ENCODE data around the gene PRSS33.

Gene PRSS33

DNA sequence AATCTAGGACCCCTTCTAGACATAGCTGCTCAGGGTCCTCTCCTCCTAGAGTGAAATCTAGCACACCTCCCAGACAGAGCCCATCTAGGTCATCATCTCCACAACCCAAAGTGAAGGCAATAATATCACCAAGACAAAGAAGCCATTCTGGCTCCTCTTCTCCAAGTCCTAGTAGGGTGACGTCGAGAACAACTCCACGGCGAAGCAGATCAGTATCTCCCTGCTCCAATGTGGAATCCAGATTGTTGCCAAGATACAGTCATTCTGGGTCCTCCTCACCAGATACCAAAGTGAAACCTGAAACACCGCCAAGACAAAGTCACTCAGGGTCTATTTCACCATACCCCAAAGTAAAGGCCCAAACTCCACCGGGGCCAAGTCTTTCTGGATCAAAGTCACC lies 24.2 kb downstream of the PRSS33 start:
- no peak for FAIRE-seq
- no peak for DNase-seq (ENCODE audit: low spot score)

DNA sequence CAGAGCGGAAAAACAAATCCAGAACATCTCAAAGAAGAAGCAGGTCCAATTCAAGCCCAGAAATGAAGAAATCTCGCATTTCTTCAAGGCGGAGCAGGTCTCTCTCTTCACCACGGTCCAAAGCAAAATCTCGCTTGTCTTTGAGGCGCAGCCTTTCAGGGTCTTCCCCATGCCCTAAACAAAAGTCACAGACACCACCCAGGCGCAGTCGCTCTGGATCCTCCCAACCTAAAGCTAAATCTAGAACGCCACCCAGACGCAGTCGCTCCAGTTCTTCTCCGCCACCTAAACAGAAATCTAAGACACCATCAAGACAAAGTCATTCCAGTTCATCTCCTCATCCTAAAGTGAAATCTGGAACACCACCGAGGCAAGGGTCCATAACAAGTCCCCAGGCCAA lies 24.6 kb downstream of the PRSS33 start:
- FAIRE-seq = no peak
- no peak for DNase-seq (ENCODE audit: low spot score)

DNA sequence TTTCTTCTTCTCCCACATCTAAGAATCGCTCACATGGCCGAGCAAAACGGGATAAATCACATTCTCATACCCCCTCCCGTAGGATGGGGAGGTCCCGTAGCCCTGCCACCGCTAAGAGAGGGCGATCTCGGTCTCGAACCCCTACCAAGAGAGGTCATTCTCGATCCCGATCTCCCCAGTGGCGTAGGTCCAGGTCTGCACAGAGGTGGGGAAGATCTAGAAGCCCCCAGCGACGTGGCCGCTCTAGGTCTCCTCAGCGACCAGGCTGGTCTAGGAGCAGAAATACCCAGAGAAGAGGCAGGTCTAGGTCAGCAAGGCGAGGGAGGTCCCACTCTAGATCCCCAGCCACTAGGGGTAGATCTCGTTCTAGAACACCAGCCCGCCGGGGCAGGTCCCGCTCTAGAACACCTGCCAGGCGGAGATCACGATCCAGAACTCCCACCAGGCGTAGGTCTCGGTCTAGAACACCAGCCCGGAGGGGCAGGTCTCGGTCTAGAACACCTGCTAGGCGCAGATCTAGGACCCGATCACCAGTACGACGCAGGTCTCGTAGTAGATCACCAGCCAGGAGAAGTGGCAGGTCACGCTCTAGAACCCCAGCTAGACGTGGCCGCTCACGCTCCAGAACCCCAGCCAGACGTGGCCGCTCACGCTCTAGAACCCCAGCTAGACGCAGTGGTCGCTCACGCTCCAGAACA lies 25.3 kb downstream of the PRSS33 start:
- DNase-seq (ENCODE audit: low spot score) (no peak), FAIRE-seq (no peak)

DNA sequence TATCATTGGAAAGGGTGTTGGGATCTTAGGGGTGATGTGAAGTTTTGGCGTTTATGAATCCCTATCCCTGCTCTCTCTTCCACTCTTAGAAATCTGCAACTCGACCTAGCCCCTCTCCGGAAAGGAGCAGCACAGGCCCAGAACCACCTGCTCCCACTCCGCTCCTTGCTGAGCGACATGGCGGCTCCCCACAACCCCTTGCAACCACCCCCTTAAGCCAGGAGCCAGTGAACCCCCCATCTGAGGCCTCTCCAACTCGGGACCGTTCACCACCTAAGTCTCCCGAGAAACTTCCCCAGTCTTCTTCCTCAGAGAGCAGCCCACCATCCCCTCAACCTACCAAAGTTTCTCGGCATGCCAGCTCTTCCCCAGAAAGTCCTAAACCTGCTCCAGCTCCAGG lies 25.9 kb downstream of the PRSS33 start:
- DNase-seq (ENCODE audit: low spot score) (no peak), FAIRE-seq (no peak)

DNA sequence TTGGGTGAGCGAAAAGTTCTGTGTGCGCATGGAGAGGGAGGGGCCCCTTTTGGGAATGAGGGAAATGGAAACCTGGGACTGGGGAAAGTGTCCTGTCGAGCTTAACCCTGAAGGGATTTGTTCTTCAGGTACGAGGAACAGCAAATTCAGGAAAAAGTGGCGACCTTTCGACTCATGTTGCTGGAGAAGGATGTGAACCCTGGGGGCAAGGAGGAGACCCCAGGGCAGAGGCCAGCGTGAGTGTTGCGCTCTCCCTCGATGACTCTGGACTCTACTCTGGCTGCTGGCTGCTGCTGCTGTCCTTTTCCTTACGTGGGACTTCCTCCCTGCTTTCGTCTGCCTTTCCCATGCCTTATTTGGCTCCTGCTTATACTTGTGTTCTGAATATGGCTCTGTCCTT lies 30.0 kb downstream of the PRSS33 start:
- no peak for FAIRE-seq
- no peak for DNase-seq (ENCODE audit: low spot score)

DNA sequence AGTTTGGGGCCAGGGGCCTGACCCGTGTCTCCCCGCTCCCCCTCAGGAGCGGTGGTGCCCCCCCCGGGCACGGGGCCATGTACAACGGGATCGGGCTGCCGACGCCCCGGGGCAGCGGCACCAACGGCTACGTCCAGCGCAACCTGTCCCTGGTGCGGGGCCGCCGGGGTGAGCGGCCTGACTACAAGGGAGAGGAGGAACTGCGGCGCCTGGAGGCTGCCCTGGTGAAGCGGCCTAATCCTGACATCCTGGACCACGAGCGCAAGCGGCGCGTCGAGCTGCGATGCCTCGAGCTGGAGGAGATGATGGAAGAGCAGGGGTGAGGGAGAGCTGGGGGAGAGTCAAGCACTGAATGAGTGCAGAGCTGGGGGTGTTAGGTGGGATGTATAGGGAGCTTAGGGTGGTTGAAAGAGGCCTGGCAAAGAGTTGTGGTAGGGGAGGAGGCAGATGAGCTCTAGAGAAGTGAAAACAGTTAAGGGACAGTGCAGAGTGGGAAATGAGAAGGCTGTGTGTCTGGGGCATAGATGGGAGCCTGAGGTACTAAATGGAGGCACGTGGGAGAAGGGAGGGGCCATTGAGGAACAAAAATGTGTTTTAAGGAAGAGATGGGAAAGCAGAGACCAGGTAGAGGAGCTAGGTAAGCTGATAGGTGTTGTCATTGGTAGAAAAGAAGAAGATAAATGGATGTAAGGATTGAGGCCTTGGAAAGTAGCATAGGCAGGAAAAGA lies 30.9 kb downstream of the PRSS33 start:
- FAIRE-seq = no peak

DNA sequence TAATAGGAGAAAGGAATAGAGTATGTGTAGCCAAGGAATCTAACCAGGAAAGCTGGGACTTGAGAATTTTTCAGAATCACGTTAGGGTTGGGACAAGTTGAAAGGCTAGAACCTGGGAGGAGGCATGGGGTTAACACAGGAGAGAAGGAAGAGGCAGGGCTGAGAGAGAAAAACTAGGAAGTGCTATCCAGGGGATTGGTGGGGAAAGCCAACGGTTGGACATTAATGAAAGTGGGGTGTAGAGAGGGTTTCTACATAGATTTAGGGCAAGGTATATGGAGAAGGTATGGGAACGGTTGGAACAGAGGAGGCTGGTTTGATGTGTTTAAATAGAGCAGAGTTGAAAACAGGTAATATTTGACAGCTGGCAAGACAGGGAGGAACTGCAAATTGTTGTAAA lies 32.2 kb downstream of the PRSS33 start:
- FAIRE-seq = no peak

More for the DNA sequence above, 30.9 kb downstream of the PRSS33 start:
- no peak for DNase-seq (ENCODE audit: low spot score)

DNA sequence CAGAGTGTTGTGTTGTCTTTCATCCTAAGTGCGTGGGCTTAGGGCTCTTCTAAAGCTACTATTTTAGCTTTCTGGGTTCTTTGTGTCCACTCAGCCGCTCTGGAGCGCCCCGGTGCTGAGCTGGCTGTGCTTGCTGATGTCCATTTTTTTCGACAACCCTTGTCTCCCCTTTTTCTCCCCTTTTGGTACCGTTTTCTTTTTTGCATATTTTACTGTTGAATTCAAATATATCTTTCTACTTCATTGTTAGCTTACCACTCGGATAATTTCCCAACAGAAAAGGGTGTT lies 33.7 kb downstream of the PRSS33 start:
- no peak for FAIRE-seq
- DNase-seq (ENCODE audit: low spot score) = no peak

More for the DNA sequence above, 32.2 kb downstream of the PRSS33 start:
- no peak for DNase-seq (ENCODE audit: low spot score)

DNA sequence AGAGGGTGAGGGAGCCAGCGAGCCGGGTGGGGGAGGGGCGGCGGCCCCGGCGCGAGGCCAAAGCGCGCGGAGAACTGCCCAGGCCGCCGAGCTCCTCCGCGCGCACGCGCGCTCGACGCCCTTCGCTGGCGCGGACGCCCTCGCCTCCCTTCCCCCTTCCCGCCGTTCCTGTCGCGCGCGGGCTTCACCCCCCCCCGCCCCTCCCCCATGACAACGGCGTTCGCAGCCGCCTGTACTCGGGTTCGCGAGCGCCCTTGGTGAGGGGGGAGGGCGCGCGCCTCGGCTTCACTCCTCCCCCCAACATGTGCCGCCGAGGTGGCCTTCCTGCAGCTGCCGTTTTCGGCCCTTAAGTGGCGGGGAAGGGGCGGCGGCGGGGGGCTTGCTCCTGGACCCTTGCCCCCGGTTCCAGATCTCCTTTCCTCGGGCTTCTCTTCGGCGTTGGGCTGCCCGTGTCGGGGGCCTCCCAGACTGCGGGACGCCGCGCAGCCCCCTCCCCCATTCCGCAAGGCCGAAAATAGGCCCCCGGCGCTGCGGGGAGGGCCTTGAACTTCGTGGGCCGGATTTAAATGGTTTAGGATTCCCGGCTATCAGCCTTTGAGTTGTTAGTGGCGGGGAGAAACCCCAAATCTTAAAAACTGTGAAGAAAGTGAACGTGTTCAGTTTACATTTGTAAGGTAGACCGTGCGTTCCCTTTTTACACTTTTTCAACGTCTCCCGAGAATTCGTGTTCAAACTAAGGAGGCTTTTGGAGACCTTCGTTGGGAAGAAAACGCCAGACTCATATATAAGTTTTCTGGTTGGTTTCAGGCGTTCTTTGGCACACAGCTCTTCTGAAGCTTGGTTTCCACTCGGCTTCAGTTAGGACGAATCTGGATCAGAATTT lies 34.3 kb downstream of the PRSS33 start:
- FAIRE-seq (no peak), DNase-seq (ENCODE audit: low spot score) (peak; percentile 91)

DNA sequence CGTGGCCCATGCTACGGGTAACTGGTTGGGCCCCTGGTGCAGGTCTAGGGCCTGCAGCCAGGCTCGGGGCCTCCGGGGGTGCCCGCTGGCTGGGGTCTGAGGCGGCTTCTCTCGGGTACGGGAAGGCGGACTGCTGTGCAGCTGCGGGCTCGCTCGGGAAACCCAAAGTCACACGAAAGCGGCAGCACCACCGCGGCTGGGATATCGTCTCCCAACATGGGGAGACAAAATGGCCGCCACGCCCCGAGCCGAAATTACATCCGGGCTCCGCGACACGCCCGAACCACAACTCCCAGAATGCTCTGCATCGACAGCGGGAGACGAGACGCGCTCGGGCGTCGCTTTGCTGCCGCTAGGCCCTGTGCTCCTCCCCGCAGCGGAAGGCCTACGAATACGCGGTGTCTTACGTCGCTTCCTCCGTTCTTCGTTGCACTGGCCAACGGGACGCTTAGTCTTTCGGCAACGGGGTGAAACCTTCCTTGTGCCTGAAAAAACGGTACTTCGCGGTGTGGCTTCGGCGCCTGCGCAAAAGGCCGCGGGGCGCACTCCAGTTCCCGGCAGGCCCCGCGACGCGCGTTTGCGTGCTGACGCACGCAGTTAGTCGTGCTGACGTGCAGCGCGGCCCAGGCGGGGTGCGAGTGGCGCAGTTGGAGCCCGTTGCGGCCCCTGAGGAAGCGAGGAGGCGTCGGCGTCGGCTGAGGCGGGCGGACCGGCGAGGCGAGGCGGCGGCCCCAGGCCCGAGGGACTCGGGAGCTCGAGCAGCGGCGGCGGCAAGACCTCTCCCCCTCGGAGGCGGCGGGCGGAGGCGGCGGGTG lies 35.1 kb downstream of the PRSS33 start, which contains the start of gene SRRM2:
SRRM2 (plus strand) TSS at position 604 of the 815 bp plus-strand sequence. CDS start 3,727 bp downstream, outside the sequence.
- DNase-seq (ENCODE audit: low spot score) (peak; percentile 97), FAIRE-seq (no peak)

DNA sequence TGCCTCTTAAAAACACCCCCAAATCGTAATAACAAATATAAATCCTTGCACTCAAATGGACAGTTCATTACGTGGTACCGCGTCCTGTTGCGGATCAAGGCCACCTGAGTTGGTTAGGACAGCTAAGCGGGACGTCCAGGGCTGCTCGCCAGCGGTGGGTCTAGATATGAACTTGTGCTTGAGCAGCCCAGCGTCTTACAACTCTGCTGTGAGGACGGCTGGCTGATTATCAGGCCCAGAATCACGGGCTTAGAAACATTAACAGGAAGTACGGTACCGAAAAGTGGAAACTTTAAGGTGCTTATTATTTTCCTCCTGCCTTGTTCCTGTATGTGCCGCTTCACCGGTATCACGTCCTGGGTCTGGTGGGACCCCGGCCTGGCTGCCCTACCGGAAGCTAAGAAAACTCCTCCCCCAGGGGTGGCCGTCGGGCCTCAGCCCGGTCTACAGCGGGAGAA lies 35.8 kb downstream of the PRSS33 start:
- FAIRE-seq (no peak), DNase-seq (ENCODE audit: low spot score) (no peak)

DNA sequence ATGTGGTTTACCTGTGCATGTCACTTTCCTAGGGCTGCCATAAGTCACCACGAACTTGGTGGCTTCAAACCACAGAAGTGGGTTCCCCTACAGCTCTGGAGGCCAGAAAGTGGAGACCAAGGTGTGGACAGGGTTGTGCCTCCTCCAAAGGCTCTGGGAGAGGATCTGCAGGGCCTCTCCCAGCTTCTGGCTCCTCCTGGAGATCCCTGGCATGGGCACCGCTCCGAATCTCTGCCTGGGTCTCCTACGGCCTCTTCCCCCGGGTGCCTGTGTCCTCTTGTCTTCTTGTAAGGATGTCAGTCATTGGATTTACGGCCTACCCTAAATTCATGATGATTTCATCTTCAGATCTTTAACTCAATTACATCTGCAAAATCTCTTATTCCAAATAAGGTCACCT lies 37.4 kb downstream of the PRSS33 start:
- FAIRE-seq = no peak
- no peak for DNase-seq (ENCODE audit: low spot score)

DNA sequence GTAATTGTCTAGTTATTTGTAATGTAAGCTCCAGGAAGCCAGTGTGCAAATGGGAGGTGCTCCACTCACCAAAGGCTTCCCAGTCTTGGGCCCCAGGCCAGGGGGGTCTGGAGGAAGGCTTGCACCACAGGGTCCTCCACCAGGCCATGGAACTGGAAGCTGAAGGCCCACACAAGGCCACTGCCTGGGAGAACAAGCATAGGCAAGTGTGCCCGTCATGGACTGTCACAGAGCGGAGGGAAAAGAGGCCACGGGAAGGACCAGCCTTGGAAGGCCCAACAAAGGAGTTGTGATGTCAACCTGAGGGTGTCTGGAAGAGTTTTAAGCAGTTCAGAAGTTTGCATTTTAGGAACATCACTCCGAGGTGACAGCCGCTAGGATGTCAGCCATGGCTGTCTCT lies 37.9 kb downstream of the PRSS33 start:
- FAIRE-seq (no peak), DNase-seq (ENCODE audit: low spot score) (no peak)

DNA sequence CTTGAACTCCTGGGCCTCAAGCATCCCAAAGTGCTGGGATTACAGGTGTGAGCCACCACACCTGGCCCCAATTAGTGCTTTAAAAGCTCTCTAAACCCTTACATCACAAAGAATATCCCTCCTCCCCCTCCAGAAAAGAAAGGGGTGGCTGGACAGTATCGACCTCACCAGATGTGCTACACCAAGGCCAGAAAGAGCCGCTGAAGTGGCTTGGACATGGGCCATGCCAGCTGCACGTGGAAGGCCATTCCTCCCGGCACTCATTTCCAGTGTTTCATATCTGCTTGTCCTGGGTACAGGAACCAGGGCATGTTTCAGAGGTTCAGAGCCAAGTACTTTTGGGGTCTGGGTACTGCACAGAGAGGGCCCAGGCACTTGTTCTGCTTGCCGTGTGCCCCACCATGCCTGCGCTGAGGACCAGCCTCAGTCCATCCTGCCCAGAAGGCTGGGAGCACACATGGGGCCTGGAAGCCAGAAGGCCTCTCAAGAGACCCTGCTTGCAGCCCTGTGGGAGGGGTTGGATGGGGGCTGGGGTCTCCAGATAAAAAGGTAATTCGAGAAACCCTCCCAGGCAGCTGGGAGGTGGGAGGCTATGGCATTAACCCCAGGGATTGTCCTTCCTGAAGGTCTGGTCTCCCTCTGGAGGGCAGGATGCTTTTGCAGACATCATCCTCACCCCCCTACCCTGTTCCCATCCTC lies 38.5 kb downstream of the PRSS33 start:
- DNase-seq (ENCODE audit: low spot score) (no peak), FAIRE-seq (no peak)

DNA sequence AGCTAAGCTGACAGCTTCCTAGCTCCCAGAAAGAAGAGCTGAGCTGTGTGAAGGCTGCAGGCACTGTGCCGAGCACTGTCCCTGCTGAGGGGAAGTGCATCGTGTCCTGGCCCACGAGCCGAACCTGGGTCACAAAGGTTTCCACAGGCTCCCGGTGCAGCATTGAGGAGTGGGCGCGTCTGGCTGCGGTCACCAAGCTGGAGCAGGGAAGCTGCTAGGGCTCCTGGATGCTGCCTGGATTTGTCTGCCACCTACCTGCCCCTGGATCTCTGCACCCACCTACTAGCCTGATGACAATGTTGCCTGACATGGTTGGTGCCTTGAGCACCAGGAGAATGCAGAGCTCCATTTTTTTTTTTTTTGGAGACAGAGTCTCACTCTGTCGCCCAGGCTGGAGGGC lies 41.4 kb downstream of the PRSS33 start:
- FAIRE-seq (no peak), DNase-seq (ENCODE audit: low spot score) (no peak)

DNA sequence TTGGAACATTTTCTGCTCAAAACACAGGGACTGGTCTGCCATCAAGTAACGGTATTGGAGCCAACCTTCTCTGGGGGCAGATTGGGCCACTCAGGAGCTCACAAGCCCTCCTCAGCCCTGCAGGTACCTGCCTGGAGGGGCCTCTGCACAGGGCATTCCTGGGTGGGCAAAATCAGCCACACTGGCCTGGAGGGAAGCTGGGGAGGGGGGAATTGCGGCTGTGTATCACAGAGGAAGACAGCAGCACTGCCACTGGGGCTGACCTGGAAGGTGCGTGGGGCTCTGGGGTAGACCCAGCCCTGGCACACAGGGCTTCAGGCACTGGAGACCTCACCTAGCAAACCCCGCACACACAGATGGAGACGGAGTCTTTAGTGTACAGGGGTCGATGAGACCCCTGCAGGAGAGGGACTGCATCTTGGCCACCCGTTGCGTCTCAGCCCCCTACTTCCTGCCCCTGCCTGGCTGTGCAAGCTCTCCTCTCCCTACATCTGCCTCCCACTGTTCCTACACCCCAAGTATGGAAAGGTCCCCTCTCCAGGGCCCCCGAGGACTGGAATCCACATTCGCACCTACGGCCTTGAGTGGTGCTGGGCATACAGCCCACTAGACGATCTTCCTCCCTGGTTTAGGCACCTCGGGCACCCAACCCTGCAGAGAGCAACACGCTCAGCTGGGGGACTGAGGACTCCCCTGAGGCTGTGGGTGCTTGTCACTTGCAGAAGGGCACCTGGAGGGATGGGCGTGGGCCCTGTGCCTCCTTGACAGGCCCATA lies 42.1 kb downstream of the PRSS33 start:
- DNase-seq (ENCODE audit: low spot score) (no peak), FAIRE-seq (no peak)

DNA sequence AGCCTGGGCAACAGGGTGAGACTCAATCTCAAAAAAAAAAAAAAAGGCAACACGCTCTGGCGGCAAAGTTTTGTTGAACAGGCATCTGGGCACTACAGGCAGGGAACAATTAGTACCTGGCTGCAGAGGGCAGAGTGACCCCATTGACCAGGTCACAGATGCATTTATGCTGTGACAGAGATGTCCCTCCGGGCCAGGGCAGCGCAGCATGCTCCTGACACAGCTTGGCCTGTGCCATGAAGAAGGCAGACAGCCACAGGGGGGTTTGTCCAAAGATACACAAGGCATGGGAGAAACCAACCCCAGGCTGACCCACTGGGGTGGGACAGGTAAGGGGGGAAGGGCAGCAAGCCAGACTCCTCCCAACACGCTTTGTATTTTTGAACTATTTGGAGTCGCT lies 42.6 kb downstream of the PRSS33 start:
- FAIRE-seq (no peak), DNase-seq (ENCODE audit: low spot score) (no peak)

DNA sequence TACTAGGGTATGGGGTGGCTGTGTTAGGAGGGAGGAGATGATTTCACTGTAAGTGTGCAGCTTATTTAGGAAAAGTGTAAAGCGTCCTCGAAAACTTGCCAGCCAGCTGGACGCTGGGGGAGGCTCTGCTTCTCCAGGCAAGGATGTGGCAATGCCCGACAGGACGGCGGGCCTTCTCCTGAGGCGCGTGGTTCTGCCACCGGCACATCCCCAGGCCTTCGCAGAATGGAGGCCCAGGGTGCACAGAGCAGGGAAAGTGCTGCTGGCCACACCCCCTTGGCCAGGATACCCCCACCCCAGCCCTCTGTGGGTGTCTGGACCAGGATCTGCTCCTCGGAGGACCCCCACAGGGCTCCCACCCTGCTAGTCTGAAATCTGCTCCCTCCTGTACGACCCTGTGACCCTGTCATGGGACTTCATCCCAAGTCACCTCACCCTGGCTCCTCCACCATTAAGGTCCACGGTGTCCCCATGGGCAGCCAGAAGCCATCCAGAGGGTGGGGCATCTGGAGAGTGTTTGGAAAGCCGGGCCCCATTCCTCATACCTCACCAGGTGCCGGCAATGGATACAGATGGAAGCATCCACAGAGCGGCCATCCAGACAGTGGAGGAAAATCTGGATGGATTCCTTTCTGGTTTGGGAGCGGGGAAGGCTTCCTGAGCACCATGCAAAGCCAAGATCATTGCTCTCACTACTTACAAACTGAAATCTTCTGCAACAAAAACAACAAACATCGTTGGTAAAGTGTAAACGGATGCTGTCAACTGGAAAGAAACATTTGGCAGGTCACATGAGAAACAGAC lies 44.2 kb downstream of the PRSS33 start:
- DNase-seq (ENCODE audit: low spot score) = no peak
- no peak for FAIRE-seq
